ENCODE data around the gene CDRT15L2.
"Not testable (repeated sequence)": the region's sequence is repeated elsewhere in the genome, so short reads cannot be mapped to it uniquely, and the experiment has no call there.

DNA sequence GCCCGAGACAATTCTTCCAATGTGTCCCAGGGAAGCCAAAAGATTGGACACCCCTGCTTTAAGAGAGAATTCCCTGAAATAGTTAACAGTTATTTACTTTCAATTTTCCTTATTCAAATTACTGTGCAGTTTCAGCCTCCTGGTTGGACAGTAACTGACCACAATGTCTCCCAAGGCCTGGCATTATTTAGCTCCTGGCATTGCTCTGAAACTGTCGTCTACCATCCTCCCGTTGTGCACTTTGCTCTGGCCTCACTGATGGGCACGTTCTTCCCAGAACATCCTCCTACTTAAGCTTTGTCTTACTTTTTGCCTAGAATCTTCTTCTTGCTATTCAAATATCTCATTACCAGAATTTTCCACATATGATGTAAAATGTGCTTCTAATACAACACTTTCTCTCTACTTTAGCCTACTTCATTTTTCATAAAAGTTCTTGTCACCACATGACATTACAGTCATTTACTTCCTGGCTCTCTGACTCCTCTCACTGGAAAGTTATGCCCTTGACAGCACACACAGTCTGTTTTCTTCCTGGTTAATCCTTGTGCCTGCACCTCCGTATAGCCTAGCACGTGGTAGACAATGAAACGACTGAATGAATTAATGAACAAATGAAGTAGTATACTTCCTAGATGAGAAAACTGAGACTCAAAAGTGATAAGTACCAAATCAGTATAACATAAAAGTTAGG is 37.5 kb upstream of the CDRT15L2 start:
- TF ChIP-seq YY1 (IDR thresholded peaks at IDR 0.05; ENCODE audit: insufficient read depth, insufficient read length); SUZ12 (IDR thresholded peaks at IDR 0.05; ENCODE audit: extremely low read depth, insufficient read depth, insufficient read length): not testable (repeated sequence)

All from NT2/D1 (cell line).